ENCODE results near the gene CNMD.

DNA sequence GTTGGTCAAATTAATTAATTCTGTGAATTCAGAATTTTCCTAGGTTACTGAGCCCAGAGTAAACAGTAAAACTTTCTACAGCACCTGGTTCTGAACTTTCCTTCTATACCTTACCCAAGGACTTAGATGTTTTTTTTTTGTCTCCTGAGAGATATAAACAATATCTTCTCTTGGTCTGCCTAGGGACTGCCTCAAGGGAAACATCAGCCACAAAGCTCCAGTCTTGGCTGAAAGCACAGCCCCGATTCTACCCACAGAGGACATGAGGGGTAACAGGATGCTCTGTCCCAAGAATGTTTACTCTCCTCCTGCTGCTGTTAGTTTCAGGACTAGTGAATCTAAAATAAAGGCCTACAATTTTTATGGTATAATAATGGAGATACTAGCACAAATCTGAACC lies 14.3 kb downstream of the CNMD start:
- no peak for TF ChIP-seq MYC (IDR thresholded peaks at IDR 0.05; ENCODE audit: low read depth, low read length)
- TF ChIP-seq POLR2A (IDR thresholded peaks at IDR 0.05; ENCODE audit: extremely low read depth, insufficient read length) = no peak
- TF ChIP-seq, protein P1, sequence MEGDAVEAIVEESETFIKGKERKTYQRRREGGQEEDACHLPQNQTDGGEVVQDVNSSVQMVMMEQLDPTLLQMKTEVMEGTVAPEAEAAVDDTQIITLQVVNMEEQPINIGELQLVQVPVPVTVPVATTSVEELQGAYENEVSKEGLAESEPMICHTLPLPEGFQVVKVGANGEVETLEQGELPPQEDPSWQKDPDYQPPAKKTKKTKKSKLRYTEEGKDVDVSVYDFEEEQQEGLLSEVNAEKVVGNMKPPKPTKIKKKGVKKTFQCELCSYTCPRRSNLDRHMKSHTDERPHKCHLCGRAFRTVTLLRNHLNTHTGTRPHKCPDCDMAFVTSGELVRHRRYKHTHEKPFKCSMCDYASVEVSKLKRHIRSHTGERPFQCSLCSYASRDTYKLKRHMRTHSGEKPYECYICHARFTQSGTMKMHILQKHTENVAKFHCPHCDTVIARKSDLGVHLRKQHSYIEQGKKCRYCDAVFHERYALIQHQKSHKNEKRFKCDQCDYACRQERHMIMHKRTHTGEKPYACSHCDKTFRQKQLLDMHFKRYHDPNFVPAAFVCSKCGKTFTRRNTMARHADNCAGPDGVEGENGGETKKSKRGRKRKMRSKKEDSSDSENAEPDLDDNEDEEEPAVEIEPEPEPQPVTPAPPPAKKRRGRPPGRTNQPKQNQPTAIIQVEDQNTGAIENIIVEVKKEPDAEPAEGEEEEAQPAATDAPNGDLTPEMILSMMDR (IDR thresholded peaks at IDR 0.05; ENCODE audit: low read depth, low read length) = no peak
